ENCODE results near the gene LUZP2. TPM values are rescaled to one million over a fixed set of nuclear protein-coding genes. Genes with fewer than 3 reads are reported as not detected.

LUZP2 gene
- total RNA-seq, 2 donors from 2014 or later: 1.6 TPM; not detected in 1

GRCh38 chr11:24739637-24740036, 242.8 kb downstream of the LUZP2 start:
- 74 to 80% methylated on average over 4 of the region's 4 CpGs for WGBS, 2 donors
- ATAC-seq: no peak
- TF ChIP-seq POLR2A (IDR thresholded peaks at IDR 0.05): no peak
- no peak for TF ChIP-seq CTCF (IDR thresholded peaks at IDR 0.05)
- Histone ChIP-seq H3K27me3 (no peaks in the 10 kb centered on the region), H3K9me3 (no peaks in the 10 kb centered on the region), H3K36me3 (replicated peaks in 1 of 2; ENCODE audit: insufficient read depth in 1 of 2, low read depth in 2 of 2) (no peaks in the 10 kb centered on the region), H3K4me1 (no peaks in the 10 kb centered on the region), H3K4me3 (no peak overlapping the region), H3K27ac (no peak overlapping the region)
- DNase-seq: no peak
- intact Hi-C loops (cut with DNase I): no loop called here

GRCh38 chr11:24747275-24748251, 250.7 kb downstream of the LUZP2 start:
- Histone ChIP-seq H3K36me3 (replicated peaks in 1 of 2; ENCODE audit: insufficient read depth in 1 of 2, low read depth in 2 of 2) (no peaks in the 10 kb centered on the region), H3K4me1 (no peaks in the 10 kb centered on the region), H3K27me3 (no peaks in the 10 kb centered on the region), H3K4me3 (no peak overlapping the region), H3K27ac (no peak overlapping the region), H3K9me3 (no peaks in the 10 kb centered on the region)
- 76 to 78% methylated on average over 5 of the region's 5 CpGs for WGBS, 2 donors
- TF ChIP-seq POLR2A (IDR thresholded peaks at IDR 0.05): no peak
- TF ChIP-seq CTCF (IDR thresholded peaks at IDR 0.05): no peak
- ATAC-seq: no peak
- intact Hi-C loops (cut with DNase I): no loop called here
- DNase-seq: no peak

GRCh38 chr11:24748261-24748660, 251.4 kb downstream of the LUZP2 start:
- Histone ChIP-seq H3K4me3 (no peak overlapping the region), H3K36me3 (replicated peaks in 1 of 2; ENCODE audit: insufficient read depth in 1 of 2, low read depth in 2 of 2) (no peaks in the 10 kb centered on the region), H3K27me3 (no peaks in the 10 kb centered on the region), H3K9me3 (no peaks in the 10 kb centered on the region), H3K27ac (no peak overlapping the region), H3K4me1 (no peaks in the 10 kb centered on the region)
- DNase-seq (no peak), ATAC-seq (no peak)
- intact Hi-C loops (cut with DNase I): no loop called here
- WGBS, 2 donors: 58 to 82% methylated on average over 7 of the region's 7 CpGs
- no peak for TF ChIP-seq CTCF (IDR thresholded peaks at IDR 0.05)
- TF ChIP-seq POLR2A (IDR thresholded peaks at IDR 0.05): no peak

- TF ChIP-seq CTCF (IDR thresholded peaks at IDR 0.05) (no peak), POLR2A (IDR thresholded peaks at IDR 0.05) (no peak)
- Histone ChIP-seq H3K27ac (no peak overlapping the region), H3K4me3 (no peak overlapping the region), H3K27me3 (no peaks in the 10 kb centered on the region), H3K36me3 (replicated peaks in 1 of 2; ENCODE audit: insufficient read depth in 1 of 2, low read depth in 2 of 2) (no peaks in the 10 kb centered on the region), H3K9me3 (no peaks in the 10 kb centered on the region), H3K4me1 (no peaks in the 10 kb centered on the region)
- ATAC-seq: no peak
- intact Hi-C loops (cut with DNase I): no loop called here
- DNase-seq: no peak
Observed at GRCh38 chr11:24754406-24754805, 257.6 kb downstream of the LUZP2 start.
